Suprapubic skin (tissue), 3 donors: ENCODE data around the gene ALDH3B2.
"Not testable (repeated sequence)": the region's sequence is repeated elsewhere in the genome, so short reads cannot be mapped to it uniquely, and the experiment has no call there.

ENCODE experiments used
- EP300 ChIP-seq: sonication (generic); formaldehyde crosslinking; IDR thresholded peaks from one replicate; pipeline ENCODE4 v1.6.1; 2017; ENCODE audit warnings: antibody characterized with exemption
- POLR2A ChIP-seq, 2 donors: fragments of 450-650 bp; IDR thresholded peaks; one replicate each; pipeline ENCODE4 v1.6.1; 2017; ENCODE audit warnings: antibody characterized with exemption in 2 of 2, mild to moderate bottlenecking in 2 of 2, moderate library complexity in 2 of 2
- TF ChIP-seq, protein P1 (sequence below), 2 donors: fragments of 200-600 bp in 1 of 2; fragments of 450-650 bp in 1 of 2; sonication (generic) in 1 of 2; IDR thresholded peaks; one replicate each; pipeline ENCODE4 v1.5.1; 2016 to 2019; ENCODE audit warnings: antibody characterized with exemption in 2 of 2, mild to moderate bottlenecking in 1 of 2, moderate library complexity in 1 of 2

DNA sequence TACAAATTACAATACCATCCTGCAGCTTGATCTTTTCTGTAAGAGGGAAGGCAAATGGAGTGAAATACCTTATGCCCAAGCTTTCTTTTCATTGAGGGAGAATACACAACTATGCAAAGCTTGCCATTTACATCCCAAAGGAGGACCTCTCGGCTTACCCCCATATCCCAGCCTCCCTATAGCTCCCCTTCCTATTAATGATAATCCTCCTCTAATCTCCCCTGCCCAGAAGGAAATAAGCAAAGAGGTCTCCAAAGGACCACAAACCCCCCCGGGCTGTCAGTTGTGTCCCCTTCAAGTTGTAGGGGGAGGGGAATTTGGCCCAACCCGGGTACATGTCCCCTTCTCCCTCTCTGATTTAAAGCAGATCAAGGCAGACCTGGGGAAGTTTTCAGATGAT is 52.5 kb downstream of the ALDH3B2 start:
- TF ChIP-seq, protein P1, sequence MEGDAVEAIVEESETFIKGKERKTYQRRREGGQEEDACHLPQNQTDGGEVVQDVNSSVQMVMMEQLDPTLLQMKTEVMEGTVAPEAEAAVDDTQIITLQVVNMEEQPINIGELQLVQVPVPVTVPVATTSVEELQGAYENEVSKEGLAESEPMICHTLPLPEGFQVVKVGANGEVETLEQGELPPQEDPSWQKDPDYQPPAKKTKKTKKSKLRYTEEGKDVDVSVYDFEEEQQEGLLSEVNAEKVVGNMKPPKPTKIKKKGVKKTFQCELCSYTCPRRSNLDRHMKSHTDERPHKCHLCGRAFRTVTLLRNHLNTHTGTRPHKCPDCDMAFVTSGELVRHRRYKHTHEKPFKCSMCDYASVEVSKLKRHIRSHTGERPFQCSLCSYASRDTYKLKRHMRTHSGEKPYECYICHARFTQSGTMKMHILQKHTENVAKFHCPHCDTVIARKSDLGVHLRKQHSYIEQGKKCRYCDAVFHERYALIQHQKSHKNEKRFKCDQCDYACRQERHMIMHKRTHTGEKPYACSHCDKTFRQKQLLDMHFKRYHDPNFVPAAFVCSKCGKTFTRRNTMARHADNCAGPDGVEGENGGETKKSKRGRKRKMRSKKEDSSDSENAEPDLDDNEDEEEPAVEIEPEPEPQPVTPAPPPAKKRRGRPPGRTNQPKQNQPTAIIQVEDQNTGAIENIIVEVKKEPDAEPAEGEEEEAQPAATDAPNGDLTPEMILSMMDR (IDR thresholded peaks at IDR 0.05), result not testable (repeated sequence)
- not testable (repeated sequence) for TF ChIP-seq EP300; POLR2A (IDR thresholded peaks at IDR 0.05)
